Parathyroid adenoma (tissue), 2 donors: ENCODE measurements around the gene ITFG1.

Experiments
- H2AFZ ChIP-seq: fragments of 300-600 bp; sonication (generic); one replicate; pipeline ENCODE4 v1.7.0; 2017; ENCODE audit warnings: antibody characterized with exemption, mild to moderate bottlenecking
- H3K27ac ChIP-seq: fragments of 300-600 bp; sonication (generic); one replicate; pipeline ENCODE4 v1.7.0; 2017
- H3K27me3 ChIP-seq: fragments of 300-600 bp; sonication (generic); one replicate; pipeline ENCODE4 v1.7.0; 2017; ENCODE audit warnings: low read length; ENCODE audit not compliant: control insufficient read depth, insufficient read depth
- H3K36me3 ChIP-seq: fragments of 300-600 bp; sonication (generic); one replicate; pipeline ENCODE4 v1.7.0; 2017; ENCODE audit warnings: low read length; ENCODE audit not compliant: control insufficient read depth, insufficient read depth
- H3K4me1 ChIP-seq: fragments of 300-600 bp; sonication (generic); one replicate; pipeline ENCODE4 v1.7.0; 2017; ENCODE audit warnings: control low read depth
- H3K4me2 ChIP-seq: fragments of 300-600 bp; sonication (generic); one replicate; pipeline ENCODE4 v1.7.0; 2017; ENCODE audit warnings: low read length
- H3K4me3 ChIP-seq: fragments of 300-600 bp; sonication (generic); one replicate; pipeline ENCODE4 v1.7.0; 2017; ENCODE audit warnings: low read depth, low read length
- H3K79me2 ChIP-seq: fragments of 300-600 bp; sonication (generic); one replicate; pipeline ENCODE4 v1.7.0; 2017; ENCODE audit warnings: control low read depth
- H3K9ac ChIP-seq: fragments of 300-600 bp; sonication (generic); one replicate; pipeline ENCODE4 v1.7.0; 2017; ENCODE audit warnings: mild to moderate bottlenecking
- H3K9me3 ChIP-seq: fragments of 300-600 bp; sonication (generic); one replicate; pipeline ENCODE4 v1.7.0; 2017; ENCODE audit warnings: low read length; ENCODE audit not compliant: control insufficient read depth
- TF ChIP-seq, protein P1 (sequence below): fragments of 300-600 bp; sonication (generic); IDR thresholded peaks from one replicate; pipeline ENCODE4 v1.7.0; 2017; ENCODE audit warnings: antibody characterized with exemption, mild to moderate bottlenecking
- donor health status: primary hyperparathyroidism.

ITFG1 gene

DNA sequence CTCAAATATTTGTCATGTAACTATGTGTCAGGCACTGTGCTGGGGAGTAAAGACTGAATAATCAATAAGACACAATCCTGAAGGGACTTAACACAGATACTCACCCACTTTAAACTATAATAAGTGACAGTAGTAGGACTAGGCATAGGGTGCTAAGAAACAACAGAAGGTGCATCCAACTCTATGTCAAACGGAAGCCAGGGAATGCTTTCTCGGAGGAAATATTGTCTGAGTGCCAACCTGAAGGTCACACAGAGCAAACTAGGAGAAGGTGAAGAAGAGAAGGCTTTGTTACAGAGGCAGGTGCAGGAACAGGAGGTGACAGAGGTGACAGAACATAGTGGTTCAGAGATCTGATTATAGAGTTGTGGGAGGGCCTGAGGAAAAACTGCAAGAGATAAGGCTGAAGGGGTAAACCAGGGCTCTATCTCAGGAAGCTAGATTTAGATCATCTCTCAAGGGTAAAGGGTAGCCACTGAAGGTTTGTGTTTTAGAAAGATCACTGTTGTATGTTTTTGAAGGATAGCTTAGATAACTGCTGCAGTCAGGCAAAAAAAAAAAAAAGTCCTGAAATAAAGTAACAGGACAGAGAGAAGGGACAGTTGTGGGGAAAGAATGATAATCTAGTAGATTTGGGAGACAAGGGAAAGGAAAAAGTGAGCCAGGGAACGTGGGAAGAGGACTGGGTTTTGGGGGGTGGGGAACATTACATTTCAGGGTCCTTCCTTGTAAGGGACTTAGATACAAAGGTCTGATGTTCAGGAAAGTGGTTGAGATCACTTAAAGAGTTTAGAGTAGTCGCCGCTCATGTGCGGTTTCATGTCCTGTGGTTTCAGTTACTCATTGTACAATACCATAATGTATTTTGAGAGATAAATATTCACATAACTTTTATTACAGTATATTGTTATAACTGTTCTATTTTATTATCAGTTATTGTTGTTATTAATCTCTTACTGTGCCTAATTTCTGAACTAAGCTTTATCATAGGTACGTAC lies 231.5 kb downstream of the ITFG1 start:
- Histone ChIP-seq H3K4me2 (no peak overlapping the region), H3K36me3 (no peaks in the 10 kb centered on the region), H3K27me3 (no peaks in the 10 kb centered on the region), H3K4me1 (no peaks in the 10 kb centered on the region), H3K9ac (no peak overlapping the region), H3K27ac (no peak overlapping the region), H3K9me3 (no peaks in the 10 kb centered on the region), H3K79me2 (no peaks in the 10 kb centered on the region), H2AFZ (no peak overlapping the region), H3K4me3 (no peak overlapping the region)
- TF ChIP-seq, protein P1, sequence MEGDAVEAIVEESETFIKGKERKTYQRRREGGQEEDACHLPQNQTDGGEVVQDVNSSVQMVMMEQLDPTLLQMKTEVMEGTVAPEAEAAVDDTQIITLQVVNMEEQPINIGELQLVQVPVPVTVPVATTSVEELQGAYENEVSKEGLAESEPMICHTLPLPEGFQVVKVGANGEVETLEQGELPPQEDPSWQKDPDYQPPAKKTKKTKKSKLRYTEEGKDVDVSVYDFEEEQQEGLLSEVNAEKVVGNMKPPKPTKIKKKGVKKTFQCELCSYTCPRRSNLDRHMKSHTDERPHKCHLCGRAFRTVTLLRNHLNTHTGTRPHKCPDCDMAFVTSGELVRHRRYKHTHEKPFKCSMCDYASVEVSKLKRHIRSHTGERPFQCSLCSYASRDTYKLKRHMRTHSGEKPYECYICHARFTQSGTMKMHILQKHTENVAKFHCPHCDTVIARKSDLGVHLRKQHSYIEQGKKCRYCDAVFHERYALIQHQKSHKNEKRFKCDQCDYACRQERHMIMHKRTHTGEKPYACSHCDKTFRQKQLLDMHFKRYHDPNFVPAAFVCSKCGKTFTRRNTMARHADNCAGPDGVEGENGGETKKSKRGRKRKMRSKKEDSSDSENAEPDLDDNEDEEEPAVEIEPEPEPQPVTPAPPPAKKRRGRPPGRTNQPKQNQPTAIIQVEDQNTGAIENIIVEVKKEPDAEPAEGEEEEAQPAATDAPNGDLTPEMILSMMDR = no peak

DNA sequence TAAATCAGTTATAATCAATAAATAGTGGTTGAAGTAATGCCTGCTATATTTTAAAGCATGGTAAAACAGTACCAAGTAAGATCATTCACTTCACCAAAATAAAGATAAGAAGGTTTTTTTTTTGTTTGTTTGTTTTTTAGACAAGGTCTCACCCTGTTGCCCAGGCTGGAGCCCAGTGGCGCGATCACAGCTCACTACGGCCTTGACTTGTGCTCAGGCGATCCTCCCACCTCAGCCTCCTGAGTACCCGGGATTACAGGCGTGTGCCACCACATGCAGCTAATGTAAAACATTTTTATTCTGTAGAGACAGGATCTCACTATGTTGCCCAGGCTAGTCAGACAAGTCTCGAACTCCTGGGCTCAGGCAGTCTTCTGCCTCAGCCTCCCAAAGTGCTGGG lies 232.6 kb downstream of the ITFG1 start:
- no peaks in the 10 kb centered on the region for H3K9me3 ChIP-seq
- no peak overlapping the region for H2AFZ ChIP-seq
- no peak overlapping the region for H3K9ac ChIP-seq
- TF ChIP-seq, protein P1 = no peak
- no peaks in the 10 kb centered on the region for H3K4me1 ChIP-seq
- H3K79me2 ChIP-seq = no peaks in the 10 kb centered on the region
- H3K4me2 ChIP-seq = no peak overlapping the region
- no peak overlapping the region for H3K4me3 ChIP-seq
- no peak overlapping the region for H3K27ac ChIP-seq
- H3K27me3 ChIP-seq = no peaks in the 10 kb centered on the region
- H3K36me3 ChIP-seq = no peaks in the 10 kb centered on the region

DNA sequence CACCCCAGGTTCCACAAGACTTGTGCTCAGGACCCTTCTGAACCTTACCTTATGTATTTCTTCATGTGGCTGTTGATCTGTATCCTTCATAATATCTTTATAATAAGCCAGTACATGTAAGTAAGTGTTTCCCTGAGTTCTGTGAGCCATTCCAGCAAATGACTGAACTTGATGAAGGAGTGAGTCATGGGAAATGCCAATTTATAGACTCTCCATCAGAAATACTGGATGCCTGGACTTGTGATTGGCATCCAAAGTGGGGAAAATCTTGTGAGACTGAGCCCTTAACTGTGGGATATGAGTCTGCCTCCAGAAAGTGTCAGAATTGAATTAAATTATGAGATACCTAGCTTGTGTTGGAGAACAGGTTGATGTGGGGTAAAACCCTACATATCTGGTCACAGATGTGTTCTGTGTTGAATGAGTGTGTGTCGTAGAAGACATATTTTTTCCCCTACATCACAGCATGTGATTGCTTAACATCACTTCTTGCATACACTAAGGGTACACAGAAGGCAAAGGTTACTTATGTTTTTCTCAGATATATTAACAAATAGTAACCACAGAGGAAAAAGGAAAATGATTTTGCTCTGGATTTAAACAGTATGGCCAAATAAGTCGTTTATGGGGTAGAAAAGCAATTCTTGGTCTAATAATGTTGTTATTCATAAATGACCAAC lies 247.0 kb downstream of the ITFG1 start:
- TF ChIP-seq, protein P1 = no peak
- H3K9ac ChIP-seq = no peak overlapping the region
- no peaks in the 10 kb centered on the region for H3K27me3 ChIP-seq
- H3K4me2 ChIP-seq = no peak overlapping the region
- H3K79me2 ChIP-seq = no peaks in the 10 kb centered on the region
- no peak overlapping the region for H3K4me3 ChIP-seq
- no peak overlapping the region for H3K27ac ChIP-seq
- no peak overlapping the region for H2AFZ ChIP-seq
- no peaks in the 10 kb centered on the region for H3K9me3 ChIP-seq
- H3K36me3 ChIP-seq = no peaks in the 10 kb centered on the region
- no peaks in the 10 kb centered on the region for H3K4me1 ChIP-seq

DNA sequence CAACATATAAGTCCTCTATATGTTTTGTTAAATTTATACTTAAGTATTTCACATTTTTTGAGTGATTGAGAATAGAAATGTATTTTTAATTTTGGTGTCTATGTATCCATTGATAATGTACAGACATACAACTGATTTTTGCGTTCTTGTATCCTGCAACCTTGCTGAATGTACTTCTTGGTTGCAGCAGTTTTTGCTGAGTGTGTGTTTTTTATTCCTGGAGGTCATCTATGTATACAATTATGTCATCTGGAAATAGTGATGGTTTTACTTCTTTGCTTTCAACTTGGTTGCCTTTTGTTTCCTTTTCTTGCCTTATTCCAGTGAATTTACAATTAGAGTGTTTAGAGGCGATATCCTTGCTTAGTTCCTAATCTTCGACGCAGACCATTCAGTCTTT lies 249.6 kb downstream of the ITFG1 start:
- H3K36me3 ChIP-seq = no peaks in the 10 kb centered on the region
- H3K9me3 ChIP-seq = no peaks in the 10 kb centered on the region
- no peaks in the 10 kb centered on the region for H3K79me2 ChIP-seq
- no peak overlapping the region for H2AFZ ChIP-seq
- no peak overlapping the region for H3K4me2 ChIP-seq
- no peak overlapping the region for H3K4me3 ChIP-seq
- TF ChIP-seq, protein P1 = no peak
- H3K27me3 ChIP-seq = no peaks in the 10 kb centered on the region
- H3K9ac ChIP-seq = no peak overlapping the region
- H3K4me1 ChIP-seq = no peaks in the 10 kb centered on the region
- no peak overlapping the region for H3K27ac ChIP-seq
